Liver (tissue), 9 donors: ENCODE results near the gene EFCAB11. TPM values are rescaled to one million over a fixed set of nuclear protein-coding genes. Genes with fewer than 3 reads are reported as not detected.

Experiments used
- DNase-seq: peaks from one replicate; pipeline ENCODE4 v3.0.0-alpha.2; 2017; ENCODE audit warnings: low spot score
- H3K27ac ChIP-seq, 2 donors: one replicate each; pipeline ENCODE4 v1.7.0; 2013; ENCODE audit warnings: inconsistent platforms in 2 of 2, low read length in 2 of 2, control low read depth in 1 of 2, low read depth in 1 of 2, mild to moderate bottlenecking in 1 of 2
- H3K27me3 ChIP-seq, 4 donors: one replicate each; pipeline versions ENCODE4 v1.6.1 to v1.7.0; 2013; ENCODE audit warnings: low read length in 3 of 4, inconsistent platforms in 1 of 4, mild to moderate bottlenecking in 1 of 4, moderate library complexity in 1 of 4; ENCODE audit not compliant: control insufficient read depth in 4 of 4, insufficient read depth in 4 of 4
- H3K36me3 ChIP-seq, 4 donors: one replicate each; pipeline versions ENCODE4 v1.6.1 to v1.7.0; 2013; ENCODE audit warnings: low read length in 3 of 4, mild to moderate bottlenecking in 3 of 4, low read depth in 1 of 4, moderate library complexity in 1 of 4; ENCODE audit not compliant: control insufficient read depth in 4 of 4, insufficient read depth in 3 of 4
- H3K4me1 ChIP-seq, 4 donors: one replicate each; pipeline versions ENCODE4 v1.6.1 to v1.7.0; 2013; ENCODE audit warnings: low read length in 3 of 4, mild to moderate bottlenecking in 3 of 4, moderate library complexity in 1 of 4; ENCODE audit not compliant: control insufficient read depth in 4 of 4, insufficient read depth in 4 of 4
- H3K4me3 ChIP-seq, 3 donors: one replicate each; pipeline versions ENCODE4 v1.6.1 to v1.7.0; 2013; ENCODE audit warnings: low read length in 3 of 3, control low read depth in 1 of 3, low read depth in 1 of 3, mild to moderate bottlenecking in 1 of 3
- H3K9ac ChIP-seq, 2 donors: one replicate each; pipeline ENCODE4 v1.7.0; 2013; ENCODE audit warnings: low read length in 2 of 2, mild to moderate bottlenecking in 2 of 2, moderate library complexity in 2 of 2, control low read depth in 1 of 2, low read depth in 1 of 2
- H3K9me3 ChIP-seq, 4 donors: one replicate each; pipeline versions ENCODE4 v1.6.1 to v1.7.0; 2013; ENCODE audit warnings: low read length in 3 of 4; ENCODE audit not compliant: control insufficient read depth in 4 of 4
- ATF3 ChIP-seq: IDR thresholded peaks from 2 replicates; pipeline ENCODE4 v1.6.1; 2016; ENCODE audit warnings: antibody characterized with exemption
- CTCF ChIP-seq: fragments of 150-350 bp; IDR thresholded peaks from 2 replicates; pipeline ENCODE4 v1.5.1; 2017; ENCODE audit warnings: improper control_type of control experiment, low read depth, low read length; ENCODE audit not compliant: missing input control
- EGR1 ChIP-seq, 2 donors: IDR thresholded peaks; 2 replicates each; pipeline ENCODE4 v1.6.1; 2016 to 2018; ENCODE audit warnings: antibody characterized with exemption in 2 of 2, low read depth in 2 of 2
- FOXA1 ChIP-seq: IDR thresholded peaks from 2 replicates; pipeline ENCODE4 v1.6.1; 2016; ENCODE audit warnings: antibody characterized with exemption
- FOXA2 ChIP-seq: IDR thresholded peaks from 2 replicates; pipeline ENCODE4 v1.6.1; 2016; ENCODE audit warnings: antibody characterized with exemption
- GABPA ChIP-seq, 2 donors: IDR thresholded peaks in 1 of 2; conservative IDR thresholded peaks in 1 of 2; 2 replicates each; pipeline ENCODE4 v1.6.1; 2016; ENCODE audit warnings: antibody characterized with exemption in 2 of 2, mild to moderate bottlenecking in 1 of 2, moderate library complexity in 1 of 2
- HNF4A ChIP-seq, 2 donors: conservative IDR thresholded peaks; 2 replicates each; pipeline ENCODE4 v1.6.1; 2016; ENCODE audit warnings: antibody characterized with exemption in 2 of 2, mild to moderate bottlenecking in 2 of 2
- HNF4G ChIP-seq: IDR thresholded peaks from 2 replicates; pipeline ENCODE4 v1.6.1; 2016; ENCODE audit warnings: antibody characterized with exemption
- JUND ChIP-seq, 2 donors: IDR thresholded peaks; 2 replicates each; pipeline ENCODE4 v1.6.1; 2016; ENCODE audit warnings: antibody characterized with exemption in 2 of 2
- NR2F2 ChIP-seq: IDR thresholded peaks from 2 replicates; pipeline ENCODE4 v1.6.1; 2016; ENCODE audit warnings: antibody characterized with exemption
- RAD21 ChIP-seq, 2 donors: IDR thresholded peaks; 2 replicates each; pipeline ENCODE4 v1.6.1; 2016; ENCODE audit warnings: antibody characterized with exemption in 2 of 2, mild to moderate bottlenecking in 2 of 2
- RXRA ChIP-seq, 2 donors: IDR thresholded peaks; 2 replicates each; pipeline ENCODE4 v1.6.1; 2017 to 2018; ENCODE audit warnings: antibody characterized with exemption in 2 of 2, mild to moderate bottlenecking in 1 of 2
- SP1 ChIP-seq: IDR thresholded peaks from 2 replicates; pipeline ENCODE4 v1.6.1; 2018; ENCODE audit warnings: antibody characterized with exemption, mild to moderate bottlenecking
- TAF1 ChIP-seq: conservative IDR thresholded peaks from 2 replicates; pipeline ENCODE4 v1.6.1; 2016; ENCODE audit warnings: antibody characterized with exemption, mild to moderate bottlenecking
- YY1 ChIP-seq: IDR thresholded peaks from 2 replicates; pipeline ENCODE4 v1.6.1; 2016; ENCODE audit warnings: antibody characterized with exemption, mild to moderate bottlenecking
- WGBS: extraction: QIAGEN DNeasy Blood & Tissue Kit; methylation state at CpG from one replicate; pipeline ENCODE4 v1.1.7; 2013; 5-methylcytosine and 5-hydroxymethylcytosine counted together
- polyA plus RNA-seq, 2 donors: library from polyadenylated mRNA; stranded (reverse) in 1 of 2; unstranded in 1 of 2; fragments of 200-250 nt in 1 of 2; fragments of >200 nt in 1 of 2; fragmentation: Nextera tagmentation in 1 of 2; extraction: Ambion mirVana in 1 of 2; gene quantifications; one replicate each; pipeline versions ENCODE4 v1.2.1 to v1.2.3, GENCODE V29; 2013 to 2015
- total RNA-seq, 2 donors: library from RNA; depleted of rRNA; stranded (reverse); fragments of >200 nt; gene quantifications; one replicate each; pipeline ENCODE4 v1.2.3, GENCODE V29; 2014
- TF ChIP-seq, protein P1 (sequence below): IDR thresholded peaks from 2 replicates; pipeline ENCODE4 v1.6.1; 2016; ENCODE audit warnings: antibody characterized with exemption
- TF ChIP-seq, protein P2 (sequence below): IDR thresholded peaks from 2 replicates; pipeline ENCODE4 v1.6.1; 2016; ENCODE audit warnings: antibody characterized with exemption
- TF ChIP-seq, protein P3 (sequence below): IDR thresholded peaks from 2 replicates; pipeline ENCODE4 v1.6.1; 2016; ENCODE audit warnings: antibody characterized with exemption, mild to moderate bottlenecking
- donor health status: healthy.
- donor health status: healthy.
- donor health status: healthy.
- donor health status: healthy.
- donor health status: healthy.

Gene EFCAB11
- total and polyA plus RNA-seq, 4 donors: 2.1 to 4.7 (median 3.4) TPM

DNA sequence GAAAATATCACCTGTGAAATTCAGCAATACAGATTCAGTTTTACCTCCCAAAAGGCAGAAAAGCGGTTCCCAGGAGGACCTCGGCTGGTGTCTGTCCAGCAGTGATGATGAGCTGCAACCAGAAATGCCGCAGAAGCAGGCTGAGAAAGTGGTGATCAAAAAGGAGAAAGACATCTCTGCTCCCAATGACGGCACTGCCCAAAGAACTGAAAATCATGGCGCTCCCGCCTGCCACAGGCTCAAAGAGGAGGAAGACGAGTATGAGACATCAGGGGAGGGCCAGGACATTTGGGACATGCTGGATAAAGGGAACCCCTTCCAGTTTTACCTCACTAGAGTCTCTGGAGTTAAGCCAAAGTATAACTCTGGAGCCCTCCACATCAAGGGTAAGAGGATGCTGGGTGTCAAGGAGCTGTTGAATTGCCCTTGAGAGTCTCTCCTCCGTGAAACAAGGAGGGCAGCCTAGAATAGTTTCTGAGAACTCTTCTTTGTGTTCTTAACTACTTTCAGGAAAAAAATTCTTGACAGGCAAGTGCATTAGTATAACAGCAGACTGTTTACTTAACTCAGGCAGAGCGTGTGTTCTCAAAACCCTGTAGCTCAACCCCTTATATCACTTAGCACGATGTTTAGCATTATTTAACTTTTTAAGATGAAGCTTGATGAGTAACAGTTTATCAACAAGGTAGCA, 8.9 kb upstream of the EFCAB11 start:
- 97% methylated on average over 10 of the region's 10 CpGs for WGBS
- no peaks in the 10 kb centered on the region for H3K4me1 ChIP-seq
- H3K9ac ChIP-seq: no peak overlapping the region
- no peaks in the 10 kb centered on the region for H3K27me3 ChIP-seq
- H3K36me3 ChIP-seq: peaks cover 0 to 15% (median 9%) of the 10 kb centered on the region in 4 donors
- DNase-seq: no peak
- H3K4me3 ChIP-seq: no peak overlapping the region
- no peak overlapping the region for H3K27ac ChIP-seq
- no peak for TF ChIP-seq RXRA (IDR thresholded peaks at IDR 0.05)
- TF ChIP-seq CTCF: no peak
- no peak for TF ChIP-seq RAD21 (IDR thresholded peaks at IDR 0.05)
- TF ChIP-seq SP1: no peak
- no peak for TF ChIP-seq NR2F2
- TF ChIP-seq GABPA (IDR thresholded peaks at IDR 0.05 in 1 of 2, conservative IDR thresholded peaks at IDR 0.05 in 1 of 2): no peak
- no peak for TF ChIP-seq ATF3
- TF ChIP-seq YY1: no peak
- TF ChIP-seq, protein P1, sequence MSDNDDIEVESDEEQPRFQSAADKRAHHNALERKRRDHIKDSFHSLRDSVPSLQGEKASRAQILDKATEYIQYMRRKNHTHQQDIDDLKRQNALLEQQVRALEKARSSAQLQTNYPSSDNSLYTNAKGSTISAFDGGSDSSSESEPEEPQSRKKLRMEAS: no peak
- TF ChIP-seq HNF4G: no peak
- TF ChIP-seq, protein P2, sequence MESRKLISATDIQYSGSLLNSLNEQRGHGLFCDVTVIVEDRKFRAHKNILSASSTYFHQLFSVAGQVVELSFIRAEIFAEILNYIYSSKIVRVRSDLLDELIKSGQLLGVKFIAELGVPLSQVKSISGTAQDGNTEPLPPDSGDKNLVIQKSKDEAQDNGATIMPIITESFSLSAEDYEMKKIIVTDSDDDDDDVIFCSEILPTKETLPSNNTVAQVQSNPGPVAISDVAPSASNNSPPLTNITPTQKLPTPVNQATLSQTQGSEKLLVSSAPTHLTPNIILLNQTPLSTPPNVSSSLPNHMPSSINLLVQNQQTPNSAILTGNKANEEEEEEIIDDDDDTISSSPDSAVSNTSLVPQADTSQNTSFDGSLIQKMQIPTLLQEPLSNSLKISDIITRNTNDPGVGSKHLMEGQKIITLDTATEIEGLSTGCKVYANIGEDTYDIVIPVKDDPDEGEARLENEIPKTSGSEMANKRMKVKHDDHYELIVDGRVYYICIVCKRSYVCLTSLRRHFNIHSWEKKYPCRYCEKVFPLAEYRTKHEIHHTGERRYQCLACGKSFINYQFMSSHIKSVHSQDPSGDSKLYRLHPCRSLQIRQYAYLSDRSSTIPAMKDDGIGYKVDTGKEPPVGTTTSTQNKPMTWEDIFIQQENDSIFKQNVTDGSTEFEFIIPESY: no peak
- TF ChIP-seq FOXA2: no peak
- TF ChIP-seq, protein P3, sequence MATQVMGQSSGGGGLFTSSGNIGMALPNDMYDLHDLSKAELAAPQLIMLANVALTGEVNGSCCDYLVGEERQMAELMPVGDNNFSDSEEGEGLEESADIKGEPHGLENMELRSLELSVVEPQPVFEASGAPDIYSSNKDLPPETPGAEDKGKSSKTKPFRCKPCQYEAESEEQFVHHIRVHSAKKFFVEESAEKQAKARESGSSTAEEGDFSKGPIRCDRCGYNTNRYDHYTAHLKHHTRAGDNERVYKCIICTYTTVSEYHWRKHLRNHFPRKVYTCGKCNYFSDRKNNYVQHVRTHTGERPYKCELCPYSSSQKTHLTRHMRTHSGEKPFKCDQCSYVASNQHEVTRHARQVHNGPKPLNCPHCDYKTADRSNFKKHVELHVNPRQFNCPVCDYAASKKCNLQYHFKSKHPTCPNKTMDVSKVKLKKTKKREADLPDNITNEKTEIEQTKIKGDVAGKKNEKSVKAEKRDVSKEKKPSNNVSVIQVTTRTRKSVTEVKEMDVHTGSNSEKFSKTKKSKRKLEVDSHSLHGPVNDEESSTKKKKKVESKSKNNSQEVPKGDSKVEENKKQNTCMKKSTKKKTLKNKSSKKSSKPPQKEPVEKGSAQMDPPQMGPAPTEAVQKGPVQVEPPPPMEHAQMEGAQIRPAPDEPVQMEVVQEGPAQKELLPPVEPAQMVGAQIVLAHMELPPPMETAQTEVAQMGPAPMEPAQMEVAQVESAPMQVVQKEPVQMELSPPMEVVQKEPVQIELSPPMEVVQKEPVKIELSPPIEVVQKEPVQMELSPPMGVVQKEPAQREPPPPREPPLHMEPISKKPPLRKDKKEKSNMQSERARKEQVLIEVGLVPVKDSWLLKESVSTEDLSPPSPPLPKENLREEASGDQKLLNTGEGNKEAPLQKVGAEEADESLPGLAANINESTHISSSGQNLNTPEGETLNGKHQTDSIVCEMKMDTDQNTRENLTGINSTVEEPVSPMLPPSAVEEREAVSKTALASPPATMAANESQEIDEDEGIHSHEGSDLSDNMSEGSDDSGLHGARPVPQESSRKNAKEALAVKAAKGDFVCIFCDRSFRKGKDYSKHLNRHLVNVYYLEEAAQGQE: no peak
- no peak for TF ChIP-seq TAF1
- no peak for TF ChIP-seq EGR1 (IDR thresholded peaks at IDR 0.05; ENCODE audit: low read depth in 2 of 2)
- no peak for TF ChIP-seq FOXA1
- no peak for TF ChIP-seq JUND (IDR thresholded peaks at IDR 0.05)
- no peak for TF ChIP-seq HNF4A (conservative IDR thresholded peaks at IDR 0.05)
- H3K9me3 ChIP-seq: no peaks in the 10 kb centered on the region
